Measurements from ENCODE around the gene USH2A.

DNA sequence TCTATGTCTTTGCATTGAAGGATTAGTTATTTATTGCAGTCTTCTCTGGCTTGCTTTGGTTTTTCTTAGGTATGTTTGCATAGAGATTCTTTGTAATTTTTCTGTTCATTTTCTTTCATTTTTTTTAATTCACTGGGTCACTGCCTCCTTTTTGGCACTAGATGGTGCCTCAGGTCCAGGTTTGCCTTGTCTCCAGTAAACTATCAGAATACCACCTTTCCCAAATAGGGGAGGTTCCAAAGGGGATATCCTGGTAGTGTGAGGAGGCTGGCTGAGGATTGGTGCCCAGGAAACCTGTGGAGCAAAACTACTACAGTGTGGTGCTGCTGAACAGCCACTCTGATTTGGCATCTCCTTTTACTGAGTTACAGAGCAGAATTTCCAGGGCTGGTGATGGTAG is 599.0 kb downstream of the USH2A start:
- TF ChIP-seq, protein P1, sequence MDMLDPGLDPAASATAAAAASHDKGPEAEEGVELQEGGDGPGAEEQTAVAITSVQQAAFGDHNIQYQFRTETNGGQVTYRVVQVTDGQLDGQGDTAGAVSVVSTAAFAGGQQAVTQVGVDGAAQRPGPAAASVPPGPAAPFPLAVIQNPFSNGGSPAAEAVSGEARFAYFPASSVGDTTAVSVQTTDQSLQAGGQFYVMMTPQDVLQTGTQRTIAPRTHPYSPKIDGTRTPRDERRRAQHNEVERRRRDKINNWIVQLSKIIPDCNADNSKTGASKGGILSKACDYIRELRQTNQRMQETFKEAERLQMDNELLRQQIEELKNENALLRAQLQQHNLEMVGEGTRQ (IDR thresholded peaks at IDR 0.05), result no peak
- TF ChIP-seq, protein P2, sequence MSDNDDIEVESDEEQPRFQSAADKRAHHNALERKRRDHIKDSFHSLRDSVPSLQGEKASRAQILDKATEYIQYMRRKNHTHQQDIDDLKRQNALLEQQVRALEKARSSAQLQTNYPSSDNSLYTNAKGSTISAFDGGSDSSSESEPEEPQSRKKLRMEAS (IDR thresholded peaks at IDR 0.05), result no peak
- TF ChIP-seq CHD4 (IDR thresholded peaks at IDR 0.05; ENCODE audit: borderline replicate concordance), result no peak
- TF ChIP-seq, protein P3, sequence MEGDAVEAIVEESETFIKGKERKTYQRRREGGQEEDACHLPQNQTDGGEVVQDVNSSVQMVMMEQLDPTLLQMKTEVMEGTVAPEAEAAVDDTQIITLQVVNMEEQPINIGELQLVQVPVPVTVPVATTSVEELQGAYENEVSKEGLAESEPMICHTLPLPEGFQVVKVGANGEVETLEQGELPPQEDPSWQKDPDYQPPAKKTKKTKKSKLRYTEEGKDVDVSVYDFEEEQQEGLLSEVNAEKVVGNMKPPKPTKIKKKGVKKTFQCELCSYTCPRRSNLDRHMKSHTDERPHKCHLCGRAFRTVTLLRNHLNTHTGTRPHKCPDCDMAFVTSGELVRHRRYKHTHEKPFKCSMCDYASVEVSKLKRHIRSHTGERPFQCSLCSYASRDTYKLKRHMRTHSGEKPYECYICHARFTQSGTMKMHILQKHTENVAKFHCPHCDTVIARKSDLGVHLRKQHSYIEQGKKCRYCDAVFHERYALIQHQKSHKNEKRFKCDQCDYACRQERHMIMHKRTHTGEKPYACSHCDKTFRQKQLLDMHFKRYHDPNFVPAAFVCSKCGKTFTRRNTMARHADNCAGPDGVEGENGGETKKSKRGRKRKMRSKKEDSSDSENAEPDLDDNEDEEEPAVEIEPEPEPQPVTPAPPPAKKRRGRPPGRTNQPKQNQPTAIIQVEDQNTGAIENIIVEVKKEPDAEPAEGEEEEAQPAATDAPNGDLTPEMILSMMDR (IDR thresholded peaks at IDR 0.05), result no peak
